DOHH2 (cell line): ENCODE data around the gene SIMC1.
"Not testable (repeated sequence)": the region's sequence is repeated elsewhere in the genome, so short reads cannot be mapped to it uniquely, and the experiment has no call there.

Experiments used
- H3F3A ChIP-seq: fragments of 200-600 bp; sonication (generic), shearing (Covaris generic); 2 replicates; pipeline ENCODE4 v1.6.0; 2016; ENCODE audit warnings: antibody characterized with exemption, mild to moderate bottlenecking; ENCODE audit not compliant: control insufficient read depth, insufficient read depth
- H3K27ac ChIP-seq: fragments of 200-600 bp; sonication (generic); 2 replicates; pipeline ENCODE4 v1.5.1; 2014; ENCODE audit warnings: low read depth, mild to moderate bottlenecking, low read length, moderate library complexity
- H3K27me3 ChIP-seq: fragments of 200-600 bp; sonication (generic); 2 replicates; pipeline ENCODE4 v1.6.1; 2014; ENCODE audit warnings: mild to moderate bottlenecking, low read length, mixed read lengths; ENCODE audit not compliant: control insufficient read depth
- H3K36me3 ChIP-seq: fragments of 200-600 bp; sonication (generic); 2 replicates; pipeline ENCODE4 v1.6.1; 2014; ENCODE audit warnings: mild to moderate bottlenecking, low read length, moderate library complexity, mixed read lengths; ENCODE audit not compliant: control insufficient read depth
- H3K4me1 ChIP-seq: fragments of 200-600 bp; sonication (generic); 2 replicates; pipeline ENCODE4 v1.6.1; 2014; ENCODE audit warnings: mild to moderate bottlenecking, low read length, mixed read lengths; ENCODE audit not compliant: control insufficient read depth
- H3K4me2 ChIP-seq: fragments of 200-600 bp; sonication (generic); 2 replicates; pipeline ENCODE4 v1.6.0; 2014; ENCODE audit warnings: mild to moderate bottlenecking, low read length, moderate library complexity
- H3K4me3 ChIP-seq: fragments of 200-600 bp; sonication (generic); 2 replicates; pipeline ENCODE4 v1.5.1; 2014; ENCODE audit warnings: mild to moderate bottlenecking, low read length, mixed read lengths
- H3K79me2 ChIP-seq: fragments of 200-600 bp; sonication (generic); 2 replicates; pipeline ENCODE4 v1.6.1; 2014; ENCODE audit warnings: mild to moderate bottlenecking, low read length, mixed read lengths; ENCODE audit not compliant: control insufficient read depth
- H3K9me2 ChIP-seq: fragments of 200-600 bp; sonication (generic); replicated peaks from 2 replicates; pipeline ENCODE4 v1.6.1; 2014; ENCODE audit warnings: mild to moderate bottlenecking, low read length, mixed read lengths; ENCODE audit not compliant: control insufficient read depth
- H3K9me3 ChIP-seq: fragments of 200-600 bp; sonication (generic); 2 replicates; pipeline ENCODE4 v1.6.1; 2014; ENCODE audit warnings: antibody characterized with exemption, low read length, mixed read lengths; ENCODE audit not compliant: control insufficient read depth, insufficient read depth
- H4K20me1 ChIP-seq: fragments of 200-600 bp; sonication (generic); 2 replicates; pipeline ENCODE4 v1.6.0; 2014; ENCODE audit warnings: low read depth, mild to moderate bottlenecking, antibody characterized with exemption, low read length, moderate library complexity; ENCODE audit not compliant: control insufficient read depth, insufficient read depth

The SIMC1 gene

GRCh38 chr5:176245489-176245888 is 7.3 kb downstream of the SIMC1 start:
- H4K20me1 ChIP-seq, H3K4me2 ChIP-seq, H3K27me3 ChIP-seq, H3K9me2 ChIP-seq, H3K27ac ChIP-seq, H3K36me3 ChIP-seq, H3F3A ChIP-seq, H3K4me3 ChIP-seq, H3K4me1 ChIP-seq, H3K9me3 ChIP-seq: not testable (repeated sequence)
- peaks cover 40% of the 10 kb centered on the region for H3K79me2 ChIP-seq

GRCh38 chr5:176250691-176251090 is 12.5 kb downstream of the SIMC1 start:
- not testable (repeated sequence) for H3F3A ChIP-seq

GRCh38 chr5:176252171-176252570 is 13.9 kb downstream of the SIMC1 start:
- H3F3A ChIP-seq, H3K27ac ChIP-seq, H4K20me1 ChIP-seq, H3K9me3 ChIP-seq, H3K4me2 ChIP-seq, H3K9me2 ChIP-seq, H3K27me3 ChIP-seq, H3K4me1 ChIP-seq, H3K4me3 ChIP-seq, H3K36me3 ChIP-seq: not testable (repeated sequence)
- H3K79me2 ChIP-seq, result peaks cover 16% of the 10 kb centered on the region

More at GRCh38 chr5:176250691-176251090, 12.5 kb downstream of the SIMC1 start:
- not testable (repeated sequence) for H3K4me1 ChIP-seq, H3K4me3 ChIP-seq, H3K9me2 ChIP-seq, H4K20me1 ChIP-seq, H3K36me3 ChIP-seq, H3K27ac ChIP-seq, H3K9me3 ChIP-seq, H3K4me2 ChIP-seq, H3K27me3 ChIP-seq
- H3K79me2 ChIP-seq, result peaks cover 19% of the 10 kb centered on the region

GRCh38 chr5:176253370-176254065 is 15.3 kb downstream of the SIMC1 start:
- H3F3A ChIP-seq, H3K9me2 ChIP-seq, H4K20me1 ChIP-seq, H3K27me3 ChIP-seq, H3K36me3 ChIP-seq, H3K4me2 ChIP-seq, H3K27ac ChIP-seq, H3K9me3 ChIP-seq, H3K4me3 ChIP-seq, H3K4me1 ChIP-seq: not testable (repeated sequence)
- peaks cover 21% of the 10 kb centered on the region for H3K79me2 ChIP-seq

GRCh38 chr5:176254066-176254393 is 15.8 kb downstream of the SIMC1 start:
- H3K9me2 ChIP-seq, H3F3A ChIP-seq, H3K9me3 ChIP-seq, H3K27me3 ChIP-seq, H3K4me1 ChIP-seq, H3K36me3 ChIP-seq, H3K4me2 ChIP-seq, H4K20me1 ChIP-seq, H3K4me3 ChIP-seq, H3K27ac ChIP-seq: not testable (repeated sequence)
- H3K79me2 ChIP-seq, result peaks cover 18% of the 10 kb centered on the region

GRCh38 chr5:176257871-176258505 is 19.8 kb downstream of the SIMC1 start:
- H3K9me3 ChIP-seq, H3K9me2 ChIP-seq, H3K4me2 ChIP-seq, H3K79me2 ChIP-seq, H3K4me1 ChIP-seq, H3K27me3 ChIP-seq, H4K20me1 ChIP-seq, H3K4me3 ChIP-seq, H3K36me3 ChIP-seq, H3K27ac ChIP-seq, H3F3A ChIP-seq: not testable (repeated sequence)

- H3K36me3 ChIP-seq, H3K9me2 ChIP-seq, H3K4me1 ChIP-seq, H3K4me3 ChIP-seq, H3K9me3 ChIP-seq, H4K20me1 ChIP-seq, H3K27me3 ChIP-seq, H3K4me2 ChIP-seq, H3F3A ChIP-seq, H3K27ac ChIP-seq, H3K79me2 ChIP-seq: not testable (repeated sequence)
These were observed 22.5 kb downstream of the SIMC1 start for GRCh38 chr5:176260682-176261081.

GRCh38 chr5:176266448-176266847 is 28.2 kb downstream of the SIMC1 start:
- not testable (repeated sequence) for H3K79me2 ChIP-seq, H3K27ac ChIP-seq, H3K9me2 ChIP-seq, H3K36me3 ChIP-seq, H3K9me3 ChIP-seq, H3K4me1 ChIP-seq, H4K20me1 ChIP-seq, H3K4me2 ChIP-seq, H3K27me3 ChIP-seq, H3F3A ChIP-seq, H3K4me3 ChIP-seq
